GM19238 (cell line): ENCODE measurements around the gene DOK4.
A peak's percentile ranks its signal among the peaks of the same experiment; 100 is the strongest.

Source experiments
- DNase-seq: peaks from one replicate; pipeline ENCODE4 v3.0.0; 2011; ENCODE audit warnings: low spot score; ENCODE audit not compliant: insufficient read length

DOK4 gene

DNA sequence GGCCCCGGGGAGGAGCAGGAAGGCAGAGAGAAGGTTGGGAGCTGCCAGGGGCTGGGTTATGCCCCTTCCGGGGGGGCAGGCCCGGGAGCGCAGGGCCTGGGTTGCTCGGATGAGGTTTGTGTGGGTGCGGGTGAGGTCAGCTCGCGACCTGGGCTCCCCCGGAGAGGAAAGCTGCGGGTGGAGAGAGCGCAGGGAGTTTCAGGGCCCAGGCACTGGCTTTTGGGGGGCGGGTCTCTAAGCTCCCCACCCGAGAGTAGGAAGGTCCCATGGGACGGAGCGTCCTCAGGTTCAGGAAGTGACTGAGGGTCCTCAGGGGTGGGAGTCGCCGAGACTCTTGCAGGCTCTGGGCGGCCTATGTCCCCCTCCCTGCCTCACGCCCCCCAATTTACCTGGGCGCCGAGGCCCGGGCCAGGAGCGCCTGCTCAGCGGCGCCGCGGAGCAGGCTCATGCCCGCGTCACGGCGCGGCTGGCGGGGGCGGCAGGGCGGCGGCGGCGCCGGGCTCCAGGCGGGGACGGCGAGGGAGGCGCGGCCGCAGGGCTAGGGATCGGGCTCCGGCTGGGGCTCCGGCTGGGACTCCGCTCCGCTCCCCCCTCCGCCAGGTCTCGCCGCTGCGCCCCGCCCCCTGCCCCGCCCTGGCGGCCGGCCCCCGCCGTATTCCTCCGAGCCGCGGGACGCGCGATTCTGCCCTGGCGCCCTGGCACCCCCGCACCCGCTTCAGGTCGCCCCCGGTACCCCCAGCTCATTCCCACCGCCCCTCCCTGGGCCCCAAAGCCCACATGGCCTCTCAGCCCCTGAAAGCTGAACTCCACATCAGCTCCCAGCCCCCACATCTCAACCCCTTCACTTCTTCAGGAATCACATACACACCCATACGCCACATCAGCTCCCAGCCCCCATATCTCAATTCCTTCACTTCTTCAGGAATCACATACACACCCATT is at the start of gene DOK4:
DOK4 (minus strand) TSS at position 578 of the 942 bp plus-strand sequence. CDS start 6,986 bp downstream, outside the sequence.
- DNase-seq = peak; percentile 95

- DNase-seq = peak; percentile 96
Observed at GRCh38 chr16:57535680-57536305, 49.5 kb upstream of the DOK4 start.

- no peak for DNase-seq
Observed at GRCh38 chr16:57534881-57535658, 48.8 kb upstream of the DOK4 start.

DNA sequence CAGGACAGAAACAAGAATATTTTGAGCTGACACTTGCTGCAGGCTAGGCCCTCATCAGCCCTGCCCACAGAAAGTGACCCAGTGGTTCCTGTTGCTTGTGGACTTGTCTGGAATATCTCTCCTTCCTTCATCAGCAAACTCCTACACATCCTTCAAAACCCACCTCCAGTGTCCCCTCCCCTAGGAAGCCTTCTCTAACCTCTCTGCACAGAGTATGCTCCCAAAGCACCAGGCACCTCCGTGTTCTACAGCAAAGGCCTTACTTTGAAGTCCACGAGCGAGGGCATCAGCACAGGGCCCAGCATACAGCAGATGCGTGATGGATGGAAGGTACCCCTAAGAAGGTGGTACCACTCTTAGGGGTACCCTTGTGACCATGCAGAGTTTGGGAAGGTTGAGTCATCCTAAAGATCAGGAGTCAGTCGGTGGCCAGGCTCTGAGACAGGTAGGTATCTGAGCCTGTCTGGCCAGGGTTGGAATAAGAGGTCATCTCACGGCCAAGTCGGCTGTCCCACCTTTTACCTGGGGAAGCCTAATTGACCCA is 48.1 kb upstream of the DOK4 start:
- no peak for DNase-seq

DNA sequence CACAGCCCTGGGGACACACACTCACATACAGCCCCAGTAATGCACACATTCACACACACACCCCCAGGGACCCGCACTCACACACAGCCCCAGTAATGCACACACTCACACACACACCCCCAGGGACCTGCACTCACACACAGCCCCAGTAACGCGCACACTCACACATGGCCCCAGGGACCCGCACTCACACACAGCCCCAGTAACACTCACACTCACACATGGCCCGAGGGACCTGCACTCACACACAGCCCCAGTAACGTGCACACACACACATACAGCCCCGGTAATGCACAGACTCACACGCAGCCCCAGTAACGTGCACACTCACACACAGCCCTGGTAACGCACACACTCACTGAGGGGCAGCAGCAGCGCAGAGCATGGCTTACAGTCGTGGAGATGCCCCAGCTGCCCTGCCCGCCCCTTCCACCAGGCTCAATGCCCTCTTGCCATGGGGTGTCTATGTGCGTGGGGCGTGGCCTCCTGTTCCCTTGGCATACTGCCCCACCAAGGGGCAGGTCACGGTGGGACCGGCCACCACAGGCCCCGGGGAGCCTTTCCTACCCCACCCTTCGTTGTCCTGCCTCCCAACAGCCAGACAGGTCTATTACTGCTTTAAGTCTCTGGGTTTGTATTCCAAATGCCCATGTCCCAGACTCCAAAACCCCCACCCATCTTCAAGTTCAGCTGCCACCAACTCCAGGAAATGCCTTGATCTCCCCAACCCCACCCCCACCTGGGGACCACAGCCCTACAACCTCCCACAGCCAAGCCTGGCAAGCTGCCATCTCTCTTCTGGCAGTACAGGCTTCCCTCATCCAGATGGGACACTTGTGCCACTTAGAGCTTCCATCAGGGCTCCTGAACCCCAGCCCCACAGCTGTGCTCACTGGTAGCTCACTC is 47.4 kb upstream of the DOK4 start:
- DNase-seq = no peak

DNA sequence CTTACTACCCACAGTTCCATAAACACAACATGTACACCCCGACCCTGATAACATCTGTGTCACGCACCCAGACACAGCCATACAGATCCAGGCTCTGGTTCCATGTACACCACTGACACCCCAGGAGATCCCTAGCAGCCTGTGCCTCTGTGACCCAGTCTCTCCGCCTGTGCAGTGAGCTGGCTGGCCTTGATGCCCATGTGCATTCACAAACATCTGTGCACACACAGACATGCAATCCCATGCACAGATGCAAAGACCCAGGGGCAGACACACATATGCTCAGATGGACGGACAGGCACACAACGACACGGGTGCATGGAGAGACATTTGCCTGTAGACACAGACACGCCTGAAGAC is 46.0 kb upstream of the DOK4 start:
- DNase-seq = no peak

DNA sequence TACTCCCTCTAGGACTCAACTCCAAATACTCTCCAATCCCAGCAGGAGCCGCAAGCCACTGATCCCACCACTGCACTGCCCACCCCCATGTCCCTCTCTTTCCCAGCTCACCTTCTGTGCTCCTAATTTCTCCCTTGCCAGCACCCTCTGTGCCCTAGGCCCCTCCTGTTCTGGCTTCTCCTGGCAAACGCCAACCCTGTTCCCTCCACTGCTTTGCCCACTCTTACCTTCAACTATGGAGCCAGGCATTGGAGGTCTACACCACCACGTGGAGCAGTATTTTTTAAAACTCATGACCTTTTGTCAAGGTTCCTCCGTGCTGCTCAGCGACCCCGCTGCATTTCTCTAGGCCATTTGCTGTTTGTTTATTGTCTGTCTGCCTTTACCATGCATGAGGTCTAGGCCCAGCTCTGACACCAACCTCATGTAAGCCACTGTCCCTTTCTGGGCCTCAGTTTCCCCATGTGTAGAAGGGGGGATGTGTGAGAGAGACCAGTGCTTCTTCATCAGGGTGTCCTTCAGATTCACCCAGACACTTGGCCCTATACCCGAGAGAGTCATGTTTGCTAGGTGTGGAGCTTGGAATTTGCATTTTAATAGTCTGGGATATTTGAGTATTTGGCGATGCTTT is 45.5 kb upstream of the DOK4 start:
- DNase-seq = no peak

- no peak for DNase-seq
Observed at GRCh38 chr16:57531253-57531575, 44.9 kb upstream of the DOK4 start.

- DNase-seq = peak; percentile 16
Observed at GRCh38 chr16:57530522-57531252, 44.4 kb upstream of the DOK4 start.

- DNase-seq = peak; percentile 79
Observed at GRCh38 chr16:57530104-57530521, 43.8 kb upstream of the DOK4 start.

DNA sequence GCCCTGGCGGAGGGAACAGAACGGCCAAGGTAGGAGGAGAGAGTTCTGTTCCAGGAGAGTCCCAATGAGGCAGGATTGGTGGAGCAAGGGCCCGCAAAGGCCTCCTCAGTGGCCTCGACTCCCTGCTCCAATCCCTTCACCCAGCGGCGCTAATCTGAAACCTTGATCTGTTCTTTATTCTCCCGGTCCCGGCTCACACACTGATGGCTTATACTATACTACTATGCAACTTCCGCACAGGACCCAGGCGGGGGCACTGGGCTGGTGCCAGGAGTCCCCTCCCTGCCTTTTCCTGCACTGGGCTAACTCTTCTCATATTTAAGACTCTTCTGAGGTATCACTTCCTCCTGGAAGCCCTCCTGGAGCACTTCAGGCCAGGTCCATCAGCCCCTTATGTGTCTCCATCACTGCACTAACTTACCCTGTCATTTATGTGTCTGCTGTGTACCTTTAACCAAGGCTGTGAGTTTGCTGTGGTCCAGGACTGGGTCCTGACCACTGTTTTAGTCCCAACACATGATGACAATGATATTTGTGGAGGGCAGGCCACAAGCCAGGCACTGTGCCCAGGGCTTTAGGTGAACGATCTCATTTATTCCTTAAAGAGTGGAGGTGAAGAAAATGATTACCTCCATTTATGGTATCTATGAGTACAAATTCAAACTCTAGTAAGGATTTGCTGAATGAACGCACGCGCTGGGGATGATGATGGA is 43.3 kb upstream of the DOK4 start:
- DNase-seq = peak; percentile 4

DNA sequence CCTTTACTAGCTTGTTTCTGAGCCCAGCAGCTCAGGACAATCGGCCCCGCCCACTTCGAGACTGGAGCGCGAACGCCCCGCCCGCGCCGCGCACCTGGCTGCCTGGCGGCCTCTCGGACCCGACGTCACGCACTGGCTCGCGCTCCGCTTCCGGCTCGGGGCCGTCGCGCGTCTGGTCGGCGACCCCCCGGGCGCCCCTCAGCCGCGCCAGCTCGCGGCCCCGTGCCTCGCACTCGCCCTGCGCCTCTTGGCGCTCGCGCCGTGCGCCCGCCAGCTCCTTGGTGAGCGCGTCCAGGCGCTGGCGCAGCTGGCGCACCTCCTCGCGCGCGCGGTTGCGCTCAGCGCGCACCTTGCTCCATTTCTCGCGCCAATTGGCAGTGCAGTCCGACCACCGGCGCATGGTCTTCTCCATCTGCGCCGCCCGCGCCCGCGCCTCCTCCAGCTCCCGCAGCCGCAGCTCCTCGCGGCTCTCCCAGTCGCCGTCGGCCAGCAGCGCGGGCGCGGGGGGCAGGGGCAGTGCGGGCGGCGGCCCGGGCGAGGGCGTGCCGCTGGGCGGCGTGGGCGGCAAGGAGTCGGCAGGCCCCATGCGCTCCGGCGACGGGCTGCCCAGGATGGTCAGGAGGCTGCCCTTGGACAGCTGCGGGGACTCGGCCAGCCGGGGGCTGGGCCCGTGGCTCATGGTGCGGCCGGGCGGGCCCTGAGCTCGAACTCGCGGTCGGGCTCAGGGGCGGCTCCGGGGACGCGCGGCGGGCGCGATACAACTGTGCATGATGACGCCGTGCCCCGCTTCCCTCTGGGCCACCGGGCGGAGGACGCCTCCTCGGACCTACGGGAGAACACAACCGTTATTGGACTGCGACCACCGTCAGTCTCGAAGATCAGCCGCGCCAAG is 42.5 kb upstream of the DOK4 start:
- DNase-seq = peak; percentile 1

DNA sequence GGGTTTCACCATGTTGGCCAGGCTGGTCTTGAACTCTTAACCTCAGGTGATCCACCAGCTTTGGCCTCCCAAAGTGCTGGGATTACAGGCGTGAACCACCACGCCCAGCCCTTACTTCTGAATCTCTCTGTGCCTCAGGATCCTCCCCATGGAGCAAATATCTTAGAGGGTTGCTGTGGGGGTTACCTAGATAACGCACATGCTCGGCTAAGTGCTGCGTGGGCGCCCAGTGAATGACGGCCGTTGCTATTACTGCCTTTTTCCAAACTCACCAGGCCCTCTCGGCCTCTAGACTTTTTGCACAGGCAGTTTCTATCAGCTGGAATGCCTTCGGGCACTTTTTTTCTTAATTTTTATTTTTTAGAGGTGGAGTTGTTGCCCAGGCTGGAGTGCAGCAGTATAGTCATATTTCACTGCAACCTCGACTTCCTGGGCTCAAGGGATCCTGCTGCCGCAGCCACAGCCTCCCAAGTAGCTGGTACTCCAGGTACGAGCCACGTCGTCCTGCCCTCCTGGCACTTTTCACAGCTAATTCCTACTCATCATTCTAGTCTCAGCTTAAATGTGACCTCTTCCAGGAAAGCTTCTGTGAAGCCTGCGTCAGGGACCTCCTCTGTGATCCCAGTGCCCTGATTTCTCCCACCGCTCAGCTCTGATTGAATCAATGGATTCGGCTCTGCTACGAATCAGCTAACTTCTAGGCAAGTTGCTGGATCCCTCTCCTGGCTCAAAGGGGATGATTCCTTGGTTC is 41.5 kb upstream of the DOK4 start:
- DNase-seq = no peak

DNA sequence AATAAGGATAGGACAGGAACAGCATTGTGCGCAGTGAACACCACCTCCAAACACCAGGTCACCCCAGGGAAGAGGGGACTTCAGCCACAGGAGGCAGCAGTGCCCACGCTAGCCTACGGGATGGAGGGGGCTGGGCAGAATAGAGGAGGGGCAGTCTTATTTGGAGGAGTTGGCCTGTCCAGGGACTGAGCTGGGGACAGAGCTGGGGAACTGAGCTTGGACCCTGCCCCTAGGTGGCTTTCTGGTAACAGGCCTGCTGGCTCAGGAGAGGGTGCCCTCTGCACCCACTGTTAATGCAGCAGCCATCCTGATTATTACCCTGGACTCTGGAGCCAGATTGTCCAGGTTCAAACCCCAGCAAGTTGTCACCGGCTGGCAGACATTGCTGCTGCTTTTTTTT is 40.7 kb upstream of the DOK4 start:
- no peak for DNase-seq

DNA sequence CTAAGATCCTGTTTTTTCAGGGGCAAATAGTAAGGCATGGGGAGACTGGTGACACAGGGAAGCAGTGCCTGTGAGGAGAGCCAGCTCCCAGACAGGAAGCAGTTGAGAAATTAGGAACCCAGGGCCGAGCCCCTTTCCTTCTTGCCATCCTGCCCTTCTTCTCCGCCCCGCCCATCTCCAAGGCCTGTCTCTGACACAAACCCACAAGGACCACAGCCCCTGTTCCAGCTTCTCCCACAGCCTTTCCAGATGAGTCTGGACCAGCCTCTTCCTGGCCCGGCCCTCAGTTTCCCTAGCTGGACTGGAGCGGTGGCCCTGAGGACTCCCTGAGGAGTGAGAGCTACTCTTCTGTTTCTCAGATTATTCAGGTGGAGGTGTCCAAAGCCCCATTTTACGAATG is 40.2 kb upstream of the DOK4 start:
- DNase-seq = no peak

GRCh38 chr16:57525761-57526160 is 39.5 kb upstream of the DOK4 start:
- DNase-seq = no peak

GRCh38 chr16:57522960-57523359 is 36.7 kb upstream of the DOK4 start:
- no peak for DNase-seq
